DMS 273 (cell line): Measurements from ENCODE around the gene FASN.
"Not testable (repeated sequence)": the region's sequence is repeated elsewhere in the genome, so short reads cannot be mapped to it uniquely, and the experiment has no call there.

ENCODE experiments used
- DNase-seq: peaks from one replicate; lab custom pipeline; 2025; ENCODE audit not compliant: unreplicated experiment; lab: John Stamatoyannopoulos, UW

FASN gene

GRCh38 chr17:82047914-82048570, 50.0 kb downstream of the FASN start:
- DNase-seq: no peak

- DNase-seq: no peak
Measured at GRCh38 chr17:82047379-82047778, 50.7 kb downstream of the FASN start.

GRCh38 chr17:82046903-82047302, 51.1 kb downstream of the FASN start:
- no peak for DNase-seq

- no peak for DNase-seq
Measured at GRCh38 chr17:82045936-82046484, 52.0 kb downstream of the FASN start.

DNA sequence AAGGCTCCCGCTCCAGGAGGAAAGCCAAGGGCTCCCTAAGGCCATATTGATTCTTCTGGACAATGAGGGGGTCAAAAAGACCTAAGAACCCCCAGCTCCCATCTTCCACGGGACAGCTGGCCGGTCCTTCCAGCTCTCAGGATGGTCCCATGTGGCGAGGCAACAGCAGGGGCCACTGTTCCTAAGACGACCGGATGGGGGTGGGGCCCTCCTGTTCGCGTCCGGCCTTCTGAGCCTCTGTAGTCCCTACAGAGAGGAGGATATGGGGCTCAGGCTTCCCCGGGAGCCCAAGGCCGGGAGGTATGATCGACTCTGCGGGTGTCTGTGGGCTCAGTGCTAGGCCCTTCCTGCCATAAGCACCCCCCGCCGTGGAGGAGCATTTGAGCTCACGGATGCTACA, 54.5 kb downstream of the FASN start:
- DNase-seq: no peak

- no peak for DNase-seq
Measured at GRCh38 chr17:82042649-82043048, 55.4 kb downstream of the FASN start.

GRCh38 chr17:82041144-82041814, 56.8 kb downstream of the FASN start:
- no peak for DNase-seq

DNA sequence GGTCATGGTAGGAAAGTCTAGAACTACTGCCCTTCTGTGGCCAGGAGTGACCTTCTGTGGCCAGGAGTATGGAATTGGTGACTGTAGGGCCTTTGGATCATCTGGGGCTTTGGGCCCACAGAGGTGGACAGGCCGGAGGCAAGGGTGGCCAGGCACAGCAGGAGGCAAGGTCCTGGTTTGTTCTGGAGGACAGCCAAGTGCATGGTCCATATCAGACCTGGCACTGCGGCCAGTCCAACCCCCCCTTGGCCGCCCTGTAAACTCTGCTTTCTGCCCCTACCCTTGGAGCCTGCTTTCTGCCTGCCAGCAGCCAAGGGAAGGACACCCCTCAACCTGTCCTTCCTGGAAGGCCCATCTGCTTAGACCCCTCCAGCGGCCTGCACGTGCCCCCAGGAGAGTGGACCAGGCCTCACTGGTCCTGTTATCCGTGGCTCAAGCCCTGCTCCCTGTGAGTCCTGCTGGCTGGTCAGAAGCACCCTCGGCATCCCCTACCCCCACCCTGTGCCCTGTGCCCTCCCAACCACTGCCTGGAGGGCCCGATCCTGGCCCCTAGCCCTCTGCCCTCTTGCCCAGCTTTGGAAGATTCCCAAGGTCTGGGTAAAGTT, 58.2 kb downstream of the FASN start:
- no peak for DNase-seq

DNA sequence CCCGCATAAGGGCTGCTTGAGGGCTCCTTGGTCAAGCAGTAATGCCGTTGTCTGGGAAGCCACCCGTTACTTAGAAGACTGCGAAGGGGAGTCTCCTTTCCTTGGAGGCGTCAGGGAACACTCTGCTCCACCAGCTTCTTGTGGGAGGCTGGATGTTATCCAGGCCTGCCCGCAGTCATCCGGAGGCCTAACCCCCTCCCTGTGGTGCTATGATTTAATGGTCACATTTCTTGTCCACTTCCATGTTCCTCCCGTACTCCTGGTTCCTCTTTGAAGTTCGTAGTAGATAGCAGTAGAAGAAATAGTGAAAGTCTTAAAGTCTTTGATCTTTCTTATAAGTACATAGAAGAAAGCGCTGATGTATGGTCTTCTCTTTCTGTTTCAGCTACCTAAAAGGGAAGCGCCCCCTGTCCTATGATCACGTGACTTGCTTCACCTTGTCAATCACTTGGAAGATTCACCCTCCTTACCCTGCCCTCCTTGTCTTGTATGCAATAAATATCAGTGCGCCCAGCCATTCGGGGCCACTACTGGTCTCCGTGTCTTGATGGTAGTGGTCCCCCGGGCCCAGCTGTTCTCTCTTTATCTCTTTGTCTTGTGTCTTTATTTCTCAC, 59.1 kb downstream of the FASN start:
- not testable (repeated sequence) for DNase-seq

GRCh38 chr17:82037889-82038195, 60.2 kb downstream of the FASN start:
- DNase-seq: no peak

DNA sequence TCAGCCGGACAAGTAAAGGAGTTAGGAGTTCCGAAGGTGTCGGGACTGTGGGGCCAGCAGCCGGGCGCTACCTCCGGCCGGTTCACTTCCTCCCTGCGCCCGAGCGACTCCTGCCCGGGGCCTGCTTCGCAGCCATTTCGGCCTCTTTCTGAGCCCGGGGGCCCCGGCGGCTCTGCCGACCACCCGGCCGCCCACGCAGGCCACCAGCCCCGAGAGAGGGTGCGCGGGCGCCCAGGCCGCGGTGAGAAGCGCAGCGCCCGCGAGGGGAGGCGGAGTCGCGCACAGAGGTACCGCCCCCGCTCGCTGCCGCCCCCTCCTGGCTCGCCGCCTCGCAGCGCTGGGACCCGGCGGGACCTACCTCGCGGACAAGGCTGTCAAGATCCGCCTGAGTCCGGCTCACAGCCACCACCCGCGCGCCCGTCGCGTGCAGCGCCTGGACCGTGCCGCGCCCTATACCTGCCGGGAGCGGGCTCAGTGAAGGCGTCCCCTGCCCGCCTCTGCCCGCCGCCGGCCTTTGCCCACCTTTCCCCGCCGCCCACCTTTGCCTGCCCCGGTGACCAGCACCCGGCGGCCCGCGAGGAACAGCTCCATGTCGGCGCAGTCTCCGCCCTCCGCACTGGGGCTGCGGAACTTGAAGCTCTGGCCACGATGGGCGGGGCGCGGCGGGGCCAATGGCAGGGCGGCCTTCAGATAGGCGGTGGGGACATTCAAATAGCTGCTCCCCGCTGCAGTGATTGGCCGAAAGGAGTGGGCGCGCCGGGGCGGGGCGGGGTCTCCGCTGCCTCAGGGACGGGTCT, 60.7 kb downstream of the FASN start, which contains the start of gene DCXR:
Gene DCXR (minus strand): TSS at position 606 of the 797 bp plus-strand sequence. CDS start 15 bp downstream, at position 591.
- DNase-seq: peak; percentile 98

- no peak for DNase-seq
Measured at GRCh38 chr17:82036634-82037091, 61.4 kb downstream of the FASN start.

- DNase-seq: no peak
Measured at GRCh38 chr17:82035956-82036633, 61.9 kb downstream of the FASN start.

DNA sequence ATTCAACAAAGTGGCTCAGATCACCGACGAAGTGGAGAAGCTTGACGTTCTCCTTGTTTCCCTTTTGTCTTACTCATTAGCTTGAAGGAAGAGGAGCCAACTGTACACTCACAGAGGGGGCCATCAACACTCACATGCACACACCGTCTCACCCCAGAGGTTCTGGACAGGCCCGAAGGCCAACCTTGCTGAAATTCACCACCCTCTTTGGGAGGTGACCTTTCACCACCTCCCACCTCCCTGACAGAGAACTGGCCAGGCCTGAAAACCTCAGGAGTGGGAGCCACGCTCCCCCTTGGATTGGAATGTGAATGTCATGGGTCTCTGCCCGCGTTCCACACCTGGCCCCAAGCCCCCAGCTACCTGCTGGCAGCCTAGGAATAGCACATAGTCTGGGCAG, 62.5 kb downstream of the FASN start:
- DNase-seq: no peak

DNA sequence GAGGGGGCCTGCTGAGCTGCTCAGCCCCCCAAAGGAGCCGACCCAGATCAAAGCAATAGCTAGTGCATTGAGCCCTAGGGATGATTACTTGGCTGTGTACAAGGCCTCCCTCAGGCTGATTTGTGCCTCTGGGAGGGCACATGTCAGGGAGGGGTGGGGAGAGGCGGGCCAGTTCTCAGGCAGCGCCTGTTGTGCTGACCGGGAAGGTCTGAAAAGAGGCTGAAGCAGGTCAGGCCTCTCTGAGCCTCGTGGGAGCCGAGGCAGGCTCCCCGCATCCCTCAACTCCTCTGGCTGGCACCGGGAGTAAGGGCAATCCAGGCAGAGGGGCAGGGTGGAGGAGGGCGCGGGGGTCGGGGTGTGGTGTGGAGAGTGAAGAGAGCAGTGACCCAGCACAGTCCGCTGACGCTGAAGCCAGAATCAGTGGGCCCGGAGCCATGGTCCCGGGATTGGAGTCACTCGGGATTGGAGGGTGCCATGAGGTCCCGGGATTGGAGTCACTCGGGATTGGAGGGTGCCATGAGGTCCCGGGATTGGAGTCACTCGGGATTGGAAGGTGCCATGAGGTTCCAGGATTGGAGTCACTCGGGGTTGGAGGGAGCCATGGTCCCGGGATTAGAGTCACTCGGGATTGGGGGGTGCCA, 63.5 kb downstream of the FASN start:
- no peak for DNase-seq

DNA sequence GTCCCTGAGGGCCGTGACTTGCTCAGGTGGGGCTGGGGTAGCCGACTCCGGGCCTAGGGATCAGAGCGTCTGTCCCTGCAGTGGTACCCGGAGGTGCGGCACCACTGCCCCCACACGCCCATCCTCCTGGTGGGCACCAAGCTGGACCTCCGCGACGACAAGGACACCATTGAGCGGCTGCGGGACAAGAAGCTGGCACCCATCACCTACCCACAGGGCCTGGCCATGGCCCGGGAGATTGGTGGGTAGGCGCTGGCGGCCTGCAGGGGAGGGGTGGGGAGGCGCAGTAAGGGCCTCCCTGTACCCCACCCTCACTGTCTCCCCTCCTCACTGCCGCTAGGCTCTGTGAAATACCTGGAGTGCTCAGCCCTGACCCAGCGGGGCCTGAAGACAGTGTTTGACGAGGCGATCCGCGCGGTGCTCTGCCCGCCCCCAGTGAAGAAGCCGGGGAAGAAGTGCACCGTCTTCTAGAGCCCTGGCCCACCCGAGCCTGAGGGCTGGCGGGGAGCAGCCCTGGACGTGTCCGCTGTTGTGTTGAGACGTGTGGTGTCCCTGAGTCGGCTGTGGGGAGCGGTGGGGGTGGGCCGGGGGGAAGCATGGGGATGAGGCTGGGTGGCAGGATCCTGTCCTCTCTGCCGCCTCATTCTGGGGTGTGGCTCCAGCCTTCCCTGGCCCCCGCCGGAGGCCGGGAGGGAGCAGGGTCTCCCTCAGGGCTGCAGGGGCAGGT, 64.5 kb downstream of the FASN start:
- DNase-seq: no peak

GRCh38 chr17:82031885-82032627, 66.0 kb downstream of the FASN start:
- DNase-seq: peak; percentile 60

DNA sequence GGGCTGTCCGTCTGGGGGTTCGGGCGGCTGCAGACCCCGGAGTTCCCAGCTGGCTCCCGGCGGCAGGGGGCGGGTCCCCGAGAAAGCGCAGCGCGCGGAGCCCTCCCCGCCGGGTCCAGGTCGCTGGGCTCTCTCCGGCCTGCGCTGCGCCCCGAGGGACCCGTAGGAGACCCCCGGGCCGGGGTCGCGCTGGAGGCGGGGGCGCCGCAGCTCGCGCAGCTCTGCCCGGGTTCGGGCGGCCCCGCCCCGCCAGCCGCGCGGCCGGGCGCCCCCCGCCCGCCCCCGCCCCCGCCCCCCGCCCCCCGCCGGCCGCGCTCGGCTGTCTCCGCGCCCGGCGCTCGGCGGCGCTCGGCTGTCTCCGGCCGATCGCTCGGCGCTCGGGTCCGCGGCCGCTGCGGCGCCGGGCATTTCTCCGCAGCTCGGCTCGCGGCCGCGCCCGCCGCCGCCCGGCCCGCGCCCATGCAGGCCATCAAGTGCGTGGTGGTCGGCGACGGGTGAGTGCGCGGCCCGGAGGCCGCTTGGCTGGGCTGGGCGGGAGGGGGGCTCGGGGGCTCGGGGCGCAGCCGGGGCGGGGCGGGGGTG, 66.6 kb downstream of the FASN start, which contains the start of gene RAC3:
Gene RAC3 (plus strand): TSS at position 376 of the 582 bp plus-strand sequence. CDS start 84 bp downstream, at position 460.
- peak; percentile 84 for DNase-seq
